Fibroblast of pulmonary artery (primary cell): ENCODE results near the gene PIEZO2.
"Not testable (repeated sequence)": the region's sequence is repeated elsewhere in the genome, so short reads cannot be mapped to it uniquely, and the experiment has no call there.

ENCODE experiments used
- DNase-seq: peaks from one replicate; pipeline ENCODE4 v3.0.0-alpha.2; 2010; ENCODE audit warnings: low read depth
- H3K4me3 ChIP-seq: replicated peaks from 2 replicates; pipeline ENCODE4 v1.5.1; 2011; ENCODE audit warnings: low read depth, mild to moderate bottlenecking, control low read depth, low read length, moderate library complexity
- TF ChIP-seq, protein P1 (sequence below): IDR thresholded peaks from 2 replicates; pipeline ENCODE4 v1.5.1; 2011; ENCODE audit warnings: mild to moderate bottlenecking, control low read depth, low read length, inconsistent platforms; ENCODE audit errors: missing control alignments

The PIEZO2 gene

GRCh38 chr18:11149441-11150270, at the start of gene PIEZO2:
TSS of gene PIEZO2 (minus strand) at chr18:11149569. CDS start at chr18:11148588, 981 bp downstream.
- DNase-seq, result peak; percentile 78
- TF ChIP-seq, protein P1, sequence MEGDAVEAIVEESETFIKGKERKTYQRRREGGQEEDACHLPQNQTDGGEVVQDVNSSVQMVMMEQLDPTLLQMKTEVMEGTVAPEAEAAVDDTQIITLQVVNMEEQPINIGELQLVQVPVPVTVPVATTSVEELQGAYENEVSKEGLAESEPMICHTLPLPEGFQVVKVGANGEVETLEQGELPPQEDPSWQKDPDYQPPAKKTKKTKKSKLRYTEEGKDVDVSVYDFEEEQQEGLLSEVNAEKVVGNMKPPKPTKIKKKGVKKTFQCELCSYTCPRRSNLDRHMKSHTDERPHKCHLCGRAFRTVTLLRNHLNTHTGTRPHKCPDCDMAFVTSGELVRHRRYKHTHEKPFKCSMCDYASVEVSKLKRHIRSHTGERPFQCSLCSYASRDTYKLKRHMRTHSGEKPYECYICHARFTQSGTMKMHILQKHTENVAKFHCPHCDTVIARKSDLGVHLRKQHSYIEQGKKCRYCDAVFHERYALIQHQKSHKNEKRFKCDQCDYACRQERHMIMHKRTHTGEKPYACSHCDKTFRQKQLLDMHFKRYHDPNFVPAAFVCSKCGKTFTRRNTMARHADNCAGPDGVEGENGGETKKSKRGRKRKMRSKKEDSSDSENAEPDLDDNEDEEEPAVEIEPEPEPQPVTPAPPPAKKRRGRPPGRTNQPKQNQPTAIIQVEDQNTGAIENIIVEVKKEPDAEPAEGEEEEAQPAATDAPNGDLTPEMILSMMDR, result no peak
- peak within 1 kb of the TSS; percentile 69 for H3K4me3 ChIP-seq

GRCh38 chr18:11183637-11184036, 34.3 kb upstream of the PIEZO2 start:
- TF ChIP-seq, protein P1, result no peak
- no peak for DNase-seq
- no peak overlapping the region for H3K4me3 ChIP-seq

DNA sequence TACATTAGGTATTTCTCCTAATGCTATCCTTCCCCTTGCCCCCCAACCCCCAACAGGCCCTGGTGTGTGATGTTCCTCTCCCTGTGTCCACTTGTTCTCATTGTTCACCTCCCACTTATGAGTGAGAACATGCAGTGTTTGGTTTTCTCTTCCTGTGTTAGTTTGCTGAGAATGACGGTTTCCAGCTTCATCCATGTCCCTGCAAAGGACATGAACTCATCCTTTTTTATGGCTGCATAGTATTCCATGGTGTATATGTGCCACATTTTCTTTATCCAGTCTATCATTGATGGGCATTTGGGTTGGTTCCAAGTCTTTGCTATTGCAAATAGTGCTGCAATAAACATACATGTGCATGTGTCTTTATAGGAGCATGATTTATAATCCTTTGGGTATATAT, 32.3 kb upstream of the PIEZO2 start:
- not testable (repeated sequence) for H3K4me3 ChIP-seq, DNase-seq

DNA sequence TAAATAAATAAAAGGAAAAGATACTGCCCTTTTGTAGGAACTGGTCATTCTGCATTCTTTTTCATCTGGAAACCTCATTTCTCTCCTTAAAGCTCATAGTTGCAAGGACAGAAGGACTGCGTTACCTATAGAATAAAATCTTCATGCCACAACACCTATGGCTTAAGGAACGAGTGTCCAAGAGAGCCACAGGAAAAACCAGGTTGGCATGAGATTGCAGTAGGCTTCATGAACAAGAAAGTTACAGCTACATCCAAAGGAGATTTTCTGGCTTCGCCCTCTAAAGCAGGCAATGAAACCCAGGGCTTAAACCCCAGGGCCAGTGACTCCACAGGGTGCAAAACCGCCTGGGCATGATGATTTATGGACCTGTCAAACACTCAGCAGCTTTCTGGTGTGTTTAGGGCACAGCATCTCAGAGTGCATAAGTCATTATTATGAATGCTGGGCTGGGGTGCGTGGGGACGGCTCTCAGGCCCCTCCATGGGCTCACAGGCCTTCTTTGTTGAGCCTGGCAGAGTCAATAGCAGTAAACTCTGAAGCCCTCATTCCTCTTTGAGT, 30.7 kb upstream of the PIEZO2 start:
- no peak for DNase-seq
- TF ChIP-seq, protein P1, result no peak
- no peak overlapping the region for H3K4me3 ChIP-seq

DNA sequence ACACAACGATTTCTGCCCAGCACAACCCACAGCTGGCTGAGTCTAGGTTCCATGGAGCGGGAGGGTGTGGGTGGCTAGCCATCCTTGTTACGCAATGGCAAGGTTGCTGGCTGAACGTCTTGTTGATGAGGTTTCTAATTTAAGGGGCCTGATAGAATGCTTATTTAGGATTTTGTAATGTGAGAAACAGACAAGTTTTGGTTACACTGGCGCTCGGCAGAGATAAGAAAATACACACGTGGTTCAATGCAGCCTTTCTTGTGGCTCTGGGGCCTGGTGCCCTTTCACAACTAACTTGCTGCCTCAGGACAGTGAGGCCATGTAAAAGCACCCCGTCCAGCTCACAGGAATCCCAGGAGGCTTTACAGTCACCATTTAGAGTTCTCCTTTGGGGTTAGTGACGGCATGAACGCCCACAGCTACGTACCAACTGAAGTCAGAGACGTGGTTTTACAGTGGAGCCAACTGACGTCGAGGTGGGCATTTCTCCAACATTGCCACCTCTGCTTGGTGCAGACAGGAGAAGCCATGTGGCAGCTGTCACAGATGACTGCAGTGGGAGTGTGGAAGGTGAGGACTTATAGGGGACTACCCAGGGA, 29.7 kb upstream of the PIEZO2 start:
- no peak overlapping the region for H3K4me3 ChIP-seq
- TF ChIP-seq, protein P1, result no peak
- DNase-seq, result peak; percentile 28

DNA sequence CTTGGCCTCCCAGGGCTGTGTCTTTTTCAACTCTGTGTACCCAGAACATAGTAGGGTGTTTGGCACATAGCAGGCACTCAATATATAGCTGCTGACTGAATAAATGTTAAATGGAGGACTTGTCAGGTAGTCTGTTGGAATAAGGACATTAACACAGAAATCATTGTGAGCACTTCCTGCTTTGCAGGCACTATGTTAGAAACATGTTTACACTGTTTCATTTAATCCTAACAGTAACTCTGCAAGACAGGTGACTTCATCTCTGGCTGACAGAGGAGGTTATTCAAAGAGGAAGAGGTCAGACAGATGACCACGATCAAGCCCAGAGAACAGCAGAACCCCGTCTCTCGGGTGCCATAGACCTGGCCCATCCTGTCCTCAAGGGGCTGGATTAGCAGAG, 28.0 kb upstream of the PIEZO2 start:
- no peak overlapping the region for H3K4me3 ChIP-seq
- TF ChIP-seq, protein P1, result no peak
- DNase-seq, result no peak

- no peak overlapping the region for H3K4me3 ChIP-seq
- TF ChIP-seq, protein P1, result no peak
- peak; percentile 16 for DNase-seq
Measured at GRCh38 chr18:11176481-11176881, 27.1 kb upstream of the PIEZO2 start.
